Measurements from ENCODE around the gene C2orf74.

The C2orf74 gene

GRCh38 chr2:61167579-61167978 is 5.6 kb downstream of the C2orf74 start:
- TF ChIP-seq REST (IDR thresholded peaks at IDR 0.05; ENCODE audit: low read depth) (no peak), EGR1 (IDR thresholded peaks at IDR 0.05) (no peak), YY1 (IDR thresholded peaks at IDR 0.05; ENCODE audit: low read depth) (no peak), TAF1 (IDR thresholded peaks at IDR 0.05; ENCODE audit: low read depth) (no peak), CREB1 (IDR thresholded peaks at IDR 0.05; ENCODE audit: low read depth) (no peak), NFIC (IDR thresholded peaks at IDR 0.05) (no peak), USF1 (IDR thresholded peaks at IDR 0.05) (no peak), MAX (IDR thresholded peaks at IDR 0.05) (no peak), CEBPB (IDR thresholded peaks at IDR 0.05) (no peak), TCF12 (IDR thresholded peaks at IDR 0.05; ENCODE audit: low read depth) (no peak)

GRCh38 chr2:61172671-61173070 is 10.7 kb downstream of the C2orf74 start:
- no peak for TF ChIP-seq FOXM1 (IDR thresholded peaks at IDR 0.05; ENCODE audit: borderline replicate concordance, low read depth)
- TF ChIP-seq CEBPB (IDR thresholded peaks at IDR 0.05): no peak
- no peak for TF ChIP-seq USF1 (IDR thresholded peaks at IDR 0.05)
- TF ChIP-seq TCF12 (IDR thresholded peaks at IDR 0.05; ENCODE audit: low read depth): no peak
- no peak for TF ChIP-seq EP300 (IDR thresholded peaks at IDR 0.05; ENCODE audit: borderline replicate concordance)
- no peak for TF ChIP-seq TAF1 (IDR thresholded peaks at IDR 0.05; ENCODE audit: low read depth)
- no peak for TF ChIP-seq YY1 (IDR thresholded peaks at IDR 0.05; ENCODE audit: low read depth)

GRCh38 chr2:61173116-61173515 is 11.1 kb downstream of the C2orf74 start:
- TF ChIP-seq CREB1 (IDR thresholded peaks at IDR 0.05; ENCODE audit: low read depth) (no peak), ZBTB7A (IDR thresholded peaks at IDR 0.05; ENCODE audit: low read depth) (no peak), REST (IDR thresholded peaks at IDR 0.05; ENCODE audit: low read depth) (no peak), TAF1 (IDR thresholded peaks at IDR 0.05; ENCODE audit: low read depth) (no peak), CEBPB (IDR thresholded peaks at IDR 0.05) (no peak)

GRCh38 chr2:61175036-61175435 is 13.0 kb downstream of the C2orf74 start:
- TF ChIP-seq YY1 (IDR thresholded peaks at IDR 0.05; ENCODE audit: low read depth) (no peak), TEAD4 (IDR thresholded peaks at IDR 0.05) (no peak)

GRCh38 chr2:61176755-61177726 is 15.1 kb downstream of the C2orf74 start:
- TF ChIP-seq NFIC (IDR thresholded peaks at IDR 0.05) (peak; percentile 74), USF1 (IDR thresholded peaks at IDR 0.05) (no peak), TCF12 (IDR thresholded peaks at IDR 0.05; ENCODE audit: low read depth) (peak; percentile 57), EGR1 (IDR thresholded peaks at IDR 0.05) (no peak), TEAD4 (IDR thresholded peaks at IDR 0.05) (no peak; the same call in 1 of the 2 replicates), FOXM1 (IDR thresholded peaks at IDR 0.05; ENCODE audit: borderline replicate concordance, low read depth) (no peak), ZBTB7A (IDR thresholded peaks at IDR 0.05; ENCODE audit: low read depth) (peak; percentile 51), MAX (IDR thresholded peaks at IDR 0.05) (peak; percentile 83), RAD21 (IDR thresholded peaks at IDR 0.05; ENCODE audit: low read depth) (no peak), YY1 (IDR thresholded peaks at IDR 0.05; ENCODE audit: low read depth) (peak; percentile 64), TAF1 (IDR thresholded peaks at IDR 0.05; ENCODE audit: low read depth) (peak; percentile 62; the same call in 1 of the 2 replicates), EP300 (IDR thresholded peaks at IDR 0.05; ENCODE audit: borderline replicate concordance) (peak; percentile 20; the same call in 1 of the 2 replicates), CREB1 (IDR thresholded peaks at IDR 0.05; ENCODE audit: low read depth) (peak; percentile 28; the same call in 1 of the 2 replicates), CEBPB (IDR thresholded peaks at IDR 0.05) (peak; percentile 2; the same call in 1 of the 2 replicates)

All from Ishikawa (cell line).